IMR-90 (cell line): ENCODE measurements around the gene B3GLCT. TPM values are rescaled to one million over a fixed set of nuclear protein-coding genes. Genes with fewer than 3 reads are reported as not detected.

Source experiments
- ATAC-seq: fragments of 200-7000 bp; cut with Tn5 transposase; 2 replicates; pipeline ENCODE4 v1.9.1; 2020; ENCODE audit warnings: low read depth, mild to moderate bottlenecking, moderate library complexity
- BruUV-seq: library from RNA; stranded (reverse); fragments of 400-500 nt; replicated peaks from 2 replicates; lab custom pipeline; 2021; lab: Mats Ljungman, UMichigan
- CTCF ChIA-PET: fragments of 300-600 bp; formaldehyde crosslinking; extraction: SDS; loops from one replicate; lab custom pipeline; 2021; ENCODE audit warnings: antibody characterized with exemption; lab: Yijun Ruan, JAX
- POLR2A ChIA-PET: fragments of 300-600 bp; sonication (Branson Sonifier 250); formaldehyde crosslinking; loops from one replicate; lab custom pipeline; 2022; ENCODE audit warnings: antibody characterized with exemption; ENCODE audit not compliant: unreplicated experiment; lab: Charles Lee
- DNase-seq: peaks from one replicate; pipeline ENCODE4 v3.0.0; 2013
- H2AFZ ChIP-seq: replicated peaks from 2 replicates; pipeline ENCODE3; 2013; ENCODE audit warnings: low read length, mild to moderate bottlenecking; ENCODE audit not compliant: poor library complexity
- H2AK5ac ChIP-seq: 2 replicates; pipeline ENCODE4 v1.6.1; 2013; ENCODE audit warnings: low read depth, low read length, inconsistent platforms
- H2AK9ac ChIP-seq: replicated peaks from 2 replicates; pipeline ENCODE3; 2013; ENCODE audit warnings: mild to moderate bottlenecking, low read depth, low read length, moderate library complexity; ENCODE audit not compliant: poor library complexity
- H2BK120ac ChIP-seq: 2 replicates; pipeline ENCODE4 v1.6.1; 2013; ENCODE audit warnings: low read depth, low read length, inconsistent platforms
- H2BK15ac ChIP-seq: 3 replicates; pipeline ENCODE4 v1.6.1; 2013; ENCODE audit warnings: low read depth, low read length, inconsistent platforms
- H2BK20ac ChIP-seq: 2 replicates; pipeline ENCODE4 v1.6.1; 2013; ENCODE audit warnings: low read depth, mild to moderate bottlenecking, inconsistent platforms, low read length, moderate library complexity
- H2BK5ac ChIP-seq: 2 replicates; pipeline ENCODE4 v1.6.1; 2013; ENCODE audit warnings: mild to moderate bottlenecking, low read depth, low read length, inconsistent platforms; ENCODE audit not compliant: poor library complexity, severe bottlenecking
- H3K14ac ChIP-seq: replicated peaks from 2 replicates; pipeline ENCODE4 v1.6.1; 2013; ENCODE audit warnings: low read depth, low read length, inconsistent platforms
- H3K18ac ChIP-seq: 2 replicates; pipeline ENCODE4 v1.6.1; 2013; ENCODE audit warnings: low read depth, low read length, control low read depth
- H3K23ac ChIP-seq: 2 replicates; pipeline ENCODE4 v1.6.1; 2013; ENCODE audit warnings: low read depth, low read length, inconsistent platforms
- H3K27ac ChIP-seq: 2 replicates; pipeline ENCODE4 v1.5.1; 2013; ENCODE audit warnings: mild to moderate bottlenecking, control low read depth, low read length; ENCODE audit not compliant: insufficient read depth
- H3K27me3 ChIP-seq: 2 replicates; pipeline ENCODE4 v1.6.1; 2013; ENCODE audit warnings: low read length; ENCODE audit not compliant: control insufficient read depth, insufficient read depth
- H3K36me3 ChIP-seq: 2 replicates; pipeline ENCODE4 v1.6.1; 2013; ENCODE audit warnings: low read length, mixed read lengths; ENCODE audit not compliant: control insufficient read depth, insufficient read depth
- H3K4ac ChIP-seq: 2 replicates; pipeline ENCODE4 v1.6.1; 2013; ENCODE audit warnings: low read depth, low read length, inconsistent platforms
- H3K4me1 ChIP-seq: 2 replicates; pipeline ENCODE4 v1.6.1; 2013; ENCODE audit warnings: low read length, mixed read lengths; ENCODE audit not compliant: control insufficient read depth, insufficient read depth
- H3K4me2 ChIP-seq: 2 replicates; pipeline ENCODE4 v1.6.1; 2013; ENCODE audit warnings: low read depth, mild to moderate bottlenecking, control low read depth, low read length, moderate library complexity
- H3K4me3 ChIP-seq: 2 replicates; pipeline ENCODE4 v1.5.1; 2013; ENCODE audit warnings: low read depth, mild to moderate bottlenecking, control low read depth, low read length, moderate library complexity; ENCODE audit not compliant: insufficient read depth
- H3K56ac ChIP-seq: 2 replicates; pipeline ENCODE4 v1.6.1; 2013; ENCODE audit warnings: low read length, inconsistent platforms; ENCODE audit not compliant: insufficient read depth; ENCODE audit errors: extremely low read depth
- H3K79me1 ChIP-seq, 2 experiments: 2 replicates each; pipeline ENCODE4 v1.6.1; 2013; ENCODE audit warnings: low read length in 2 of 2, inconsistent platforms in 1 of 2, low read depth in 1 of 2
- H3K9ac ChIP-seq: 2 replicates; pipeline ENCODE4 v1.6.1; 2013; ENCODE audit warnings: low read depth, low read length, control low read depth
- H3K9me1 ChIP-seq: 2 replicates; pipeline ENCODE4 v1.6.1; 2013; ENCODE audit warnings: low read length, inconsistent platforms; ENCODE audit not compliant: insufficient read depth
- H3K9me3 ChIP-seq: 2 replicates; pipeline ENCODE4 v1.6.1; 2013; ENCODE audit warnings: low read length; ENCODE audit not compliant: control insufficient read depth, insufficient read depth
- H4K20me1 ChIP-seq: 2 replicates; pipeline ENCODE4 v1.6.1; 2013; ENCODE audit warnings: low read length, inconsistent platforms; ENCODE audit not compliant: insufficient read depth
- H4K5ac ChIP-seq: 2 replicates; pipeline ENCODE4 v1.6.1; 2013; ENCODE audit warnings: mild to moderate bottlenecking, low read depth, low read length, control low read depth
- H4K8ac ChIP-seq, 2 experiments: 2 replicates each; pipeline ENCODE4 v1.6.1; 2013; ENCODE audit warnings: low read depth in 2 of 2, low read length in 2 of 2, control low read depth in 1 of 2, inconsistent platforms in 1 of 2
- H4K91ac ChIP-seq: 2 replicates; pipeline ENCODE4 v1.6.1; 2013; ENCODE audit warnings: low read depth, low read length, inconsistent platforms; ENCODE audit not compliant: insufficient read depth
- BHLHE40 ChIP-seq: fragments of 150-350 bp; IDR thresholded peaks from 2 replicates; pipeline ENCODE4 v1.6.1; 2016; ENCODE audit warnings: mild to moderate bottlenecking, low read depth, low read length
- CEBPB ChIP-seq: IDR thresholded peaks from 2 replicates; pipeline ENCODE4 v1.6.1; 2012; ENCODE audit warnings: low read depth, low read length, improper control_type of control experiment
- CHD1 ChIP-seq: IDR thresholded peaks from 2 replicates; pipeline ENCODE4 v1.6.1; 2012; ENCODE audit warnings: low read depth, low read length, improper control_type of control experiment
- CTCF ChIP-seq: conservative IDR thresholded peaks from 2 replicates; pipeline ENCODE4 v1.5.1; 2012; ENCODE audit warnings: mild to moderate bottlenecking, low read depth, low read length, improper control_type of control experiment
- ELK1 ChIP-seq: fragments of 150-350 bp; IDR thresholded peaks from 2 replicates; pipeline ENCODE4 v1.6.1; 2016; ENCODE audit warnings: low read depth, mild to moderate bottlenecking, low read length, moderate library complexity, borderline replicate concordance
- FOS ChIP-seq: fragments of 150-350 bp; IDR thresholded peaks from 2 replicates; pipeline ENCODE4 v1.6.1; 2016; ENCODE audit warnings: low read depth, low read length
- MAFK ChIP-seq: IDR thresholded peaks from 2 replicates; pipeline ENCODE4 v1.6.1; 2012; ENCODE audit warnings: low read depth, low read length, improper control_type of control experiment
- MAZ ChIP-seq: IDR thresholded peaks from 2 replicates; pipeline ENCODE4 v1.6.1; 2012; ENCODE audit warnings: low read depth, mild to moderate bottlenecking, low read length, improper control_type of control experiment, moderate library complexity, borderline replicate concordance
- MXI1 ChIP-seq: IDR thresholded peaks from 2 replicates; pipeline ENCODE4 v1.6.1; 2012; ENCODE audit warnings: low read depth, mild to moderate bottlenecking, low read length, moderate library complexity, borderline replicate concordance
- NFE2L2 ChIP-seq: fragments of 150-350 bp; IDR thresholded peaks from 2 replicates; pipeline ENCODE4 v1.6.1; 2016; ENCODE audit warnings: low read depth, mild to moderate bottlenecking, low read length
- POLR2A ChIP-seq: IDR thresholded peaks from 2 replicates; pipeline ENCODE4 v1.6.1; 2012; ENCODE audit warnings: mild to moderate bottlenecking, low read depth, low read length
- RAD21 ChIP-seq: IDR thresholded peaks from 2 replicates; pipeline ENCODE4 v1.6.1; 2012; ENCODE audit warnings: low read length, improper control_type of control experiment
- RCOR1 ChIP-seq: IDR thresholded peaks from 2 replicates; pipeline ENCODE4 v1.6.1; 2012; ENCODE audit warnings: mild to moderate bottlenecking, low read length, improper control_type of control experiment; ENCODE audit not compliant: insufficient replicate concordance
- RFX5 ChIP-seq: IDR thresholded peaks from 2 replicates; pipeline ENCODE4 v1.8.0; 2012; ENCODE audit warnings: low read depth, mild to moderate bottlenecking, low read length, moderate library complexity
- SMC3 ChIP-seq: fragments of 150-350 bp; IDR thresholded peaks from 2 replicates; pipeline ENCODE4 v1.6.1; 2016; ENCODE audit warnings: low read depth, mild to moderate bottlenecking, antibody characterized with exemption, low read length, moderate library complexity
- USF2 ChIP-seq: fragments of 150-350 bp; IDR thresholded peaks from 2 replicates; pipeline ENCODE4 v1.6.1; 2017; ENCODE audit warnings: mild to moderate bottlenecking, antibody characterized with exemption, low read length, low read depth
- WGBS, 2 experiments: methylation state at CpG; one replicate each; pipeline versions ENCODE4 v1.1.5 to v1.1.7; 2013; ENCODE audit warnings: missing lambda C conversion rate in 2 of 2; ENCODE audit not compliant: insufficient read length in 1 of 2; ENCODE audit errors: extremely low coverage in 2 of 2; 5-methylcytosine and 5-hydroxymethylcytosine counted together
- dilution Hi-C: fragments of 300-500 bp; cut with HindIII; formaldehyde crosslinking; loops from one replicate; pipeline ENCODE4 v1.14.3; 2018; ENCODE audit warnings: low sequenced_read_pairs; ENCODE audit not compliant: unreplicated experiment
- in situ Hi-C: fragments of 300-500 bp; cut with MboI; formaldehyde crosslinking; loops from 3 replicates; pipeline ENCODE4 v1.14.3; 2019; ENCODE audit warnings: low sequenced_read_pairs, inconsistent platforms, mixed read lengths
- intact Hi-C: fragments of 100-400 bp; cut with micrococcal nuclease; formaldehyde crosslinking; loops from 2 replicates; pipeline ENCODE4 v1.10.0; 2022
- polyA plus RNA-seq, 3 experiments: library from polyadenylated mRNA; depleted of rRNA; stranded (reverse); fragments of >200 nt; gene quantifications; 2 replicates each; pipeline ENCODE4 v1.2.3, GENCODE V29; 2012; ENCODE audit warnings: low replicate concordance in 1 of 3
- total RNA-seq: library from RNA; depleted of rRNA; stranded (reverse); fragments of >200 nt; gene quantifications from 2 replicates; pipeline ENCODE4 v1.2.3, GENCODE V29; 2012

Gene B3GLCT
- total and polyA plus RNA-seq, 2 of the 4 experiments (the other 2 are of a cell fraction): 2.0 to 4.5 TPM

GRCh38 chr13:31357581-31357980 lies 157.8 kb downstream of the B3GLCT start:
- no peak overlapping the region for H2BK15ac ChIP-seq
- no peak overlapping the region for H2BK5ac ChIP-seq
- ATAC-seq: no peak
- H2BK120ac ChIP-seq: no peak overlapping the region
- H2AFZ ChIP-seq: no peak overlapping the region
- dilution Hi-C loops: no loop called here
- no peak overlapping the region for H3K23ac ChIP-seq
- H3K9me3 ChIP-seq: peaks cover 3% of the 10 kb centered on the region; the same call in 1 of the 2 replicates
- ChIA-PET CTCF (no interaction called here), POLR2A (no interaction called here)
- no peak overlapping the region for H4K91ac ChIP-seq
- no peak overlapping the region for H3K27ac ChIP-seq
- H3K14ac ChIP-seq: no peak overlapping the region
- no peak overlapping the region for H2AK9ac ChIP-seq
- DNase-seq: no peak
- no peaks in the 10 kb centered on the region for H3K9me1 ChIP-seq
- H2AK5ac ChIP-seq: no peak overlapping the region
- H3K18ac ChIP-seq: no peak overlapping the region
- no peak overlapping the region for H3K56ac ChIP-seq
- no peak overlapping the region for H3K4ac ChIP-seq
- no peak for TF ChIP-seq RFX5
- TF ChIP-seq SMC3: no peak
- TF ChIP-seq MXI1: no peak
- TF ChIP-seq RCOR1: no peak
- no peak for TF ChIP-seq ELK1
- no peak for TF ChIP-seq POLR2A
- TF ChIP-seq BHLHE40: no peak
- no peak for TF ChIP-seq FOS
- TF ChIP-seq MAFK: no peak
- no peak for TF ChIP-seq CEBPB
- no peak for TF ChIP-seq CTCF
- no peak for TF ChIP-seq MAZ
- TF ChIP-seq RAD21: no peak
- TF ChIP-seq CHD1: no peak
- no peak for TF ChIP-seq NFE2L2
- TF ChIP-seq USF2: no peak
- no peak overlapping the region for H2BK20ac ChIP-seq
- peaks cover 5% of the 10 kb centered on the region; the same call in 1 of the 2 replicates for H3K27me3 ChIP-seq
- H3K4me2 ChIP-seq: no peak overlapping the region
- in situ Hi-C loops: no loop called here
- H4K8ac ChIP-seq: no peak overlapping the region
- H4K5ac ChIP-seq: no peak overlapping the region
- no peaks in the 10 kb centered on the region for H3K4me1 ChIP-seq
- intact Hi-C loops: no loop called here
- H3K36me3 ChIP-seq: no peaks in the 10 kb centered on the region
- no peak overlapping the region for H3K4me3 ChIP-seq
- no peaks in the 10 kb centered on the region for H3K79me1 ChIP-seq
- no CpG with 5 or more reads among the region's 2 CpGs for WGBS, 2 experiments
- no peak overlapping the region for H3K9ac ChIP-seq
- H4K20me1 ChIP-seq: no peaks in the 10 kb centered on the region
- no TSS peak for BruUV-seq
